ENCODE data around the gene BFSP2.

- TF ChIP-seq CTCF (IDR thresholded peaks at IDR 0.05) = no peak
- TF ChIP-seq POLR2A (IDR thresholded peaks at IDR 0.05) = no peak
Observed at GRCh38 chr3:133412183-133413132, 12.6 kb downstream of the BFSP2 start.
